Lung (tissue), 12 donors: Measurements from ENCODE around the gene MFAP2. TPM values are rescaled to one million over a fixed set of nuclear protein-coding genes. Genes with fewer than 3 reads are reported as not detected.

Experiments
- ATAC-seq: fragments of 200-7000 bp; cut with Tn5 transposase; one replicate; pipeline ENCODE4 v1.9.1; 2020; ENCODE audit warnings: moderate number of reproducible peaks; ENCODE audit not compliant: insufficient read depth, low FRiP score
- DNase-seq, 3 donors: peaks; one replicate each; pipeline ENCODE4 v3.0.0-alpha.2; 2013 to 2017
- H3K27ac ChIP-seq, 2 donors: one replicate each; pipeline ENCODE4 v1.5.1; 2013; ENCODE audit warnings: mild to moderate bottlenecking in 2 of 2, moderate library complexity in 2 of 2, control low read depth in 1 of 2, inconsistent platforms in 1 of 2, low read depth in 1 of 2, low read length in 1 of 2
- H3K27me3 ChIP-seq, 3 donors: one replicate each; pipeline ENCODE4 v1.5.1; 2013; ENCODE audit warnings: low read length in 2 of 3; ENCODE audit not compliant: control insufficient read depth in 3 of 3, insufficient read depth in 3 of 3
- H3K36me3 ChIP-seq, 4 donors: one replicate each; pipeline ENCODE4 v1.5.1; 2013; ENCODE audit warnings: low read length in 4 of 4, mild to moderate bottlenecking in 1 of 4, moderate library complexity in 1 of 4; ENCODE audit not compliant: control insufficient read depth in 4 of 4, insufficient read depth in 4 of 4
- H3K4me1 ChIP-seq, 5 donors: one replicate each; pipeline ENCODE4 v1.5.1; 2013; ENCODE audit warnings: low read length in 5 of 5, mild to moderate bottlenecking in 2 of 5, moderate library complexity in 1 of 5; ENCODE audit not compliant: control insufficient read depth in 5 of 5, insufficient read depth in 5 of 5
- H3K4me3 ChIP-seq: one replicate; pipeline ENCODE4 v1.5.1; 2013; ENCODE audit warnings: mild to moderate bottlenecking, control low read depth, moderate library complexity
- H3K9ac ChIP-seq, 2 donors: one replicate each; pipeline ENCODE4 v1.5.1; 2013; ENCODE audit warnings: low read length in 2 of 2, control low read depth in 1 of 2; ENCODE audit not compliant: insufficient read depth in 1 of 2
- H3K9me3 ChIP-seq, 4 donors: one replicate each; pipeline ENCODE4 v1.5.1; 2013; ENCODE audit warnings: low read length in 3 of 4, mild to moderate bottlenecking in 1 of 4, moderate library complexity in 1 of 4; ENCODE audit not compliant: control insufficient read depth in 4 of 4, insufficient read depth in 3 of 4
- whole genome bisulfite sequencing, 2 donors: extraction: QIAGEN DNeasy Blood & Tissue Kit; methylation state at CpG; one replicate each; pipeline ENCODE4 v1.1.7; 2013; 5-methylcytosine and 5-hydroxymethylcytosine counted together
- polyA plus RNA-seq, 2 donors: library from polyadenylated mRNA; stranded (reverse); fragments of 200-250 nt; gene quantifications; one replicate each; pipeline ENCODE4 v1.2.1, GENCODE V29; 2013
- total RNA-seq, 2 donors: library from RNA; depleted of rRNA in 1 of 2; stranded (reverse); fragments of >200 nt in 1 of 2; gene quantifications; one replicate each; pipeline ENCODE4 v1.2.1, GENCODE V29; 2014 to 2021
- TF ChIP-seq, protein P1 (sequence below): IDR thresholded peaks from 2 replicates; pipeline ENCODE4 v1.5.1; 2012; ENCODE audit warnings: mild to moderate bottlenecking; ENCODE audit errors: control extremely low read depth, extremely low read depth
- donor health status: control.
- donor health status: control.
- donor health status: Bipolar disorder and iron deficiency.
- donor health status: healthy.
- donor health status: DM: yes; HTN: yes; CAD: no.

MFAP2 gene
- total and polyA plus RNA-seq, 4 donors = 7.4 to 28.5 (median 12.5) TPM

GRCh38 chr1:16973215-16973614 lies 7.2 kb downstream of the MFAP2 start:
- no peak overlapping the region for H3K9ac ChIP-seq
- no peaks in the 10 kb centered on the region for H3K27me3 ChIP-seq
- H3K36me3 ChIP-seq = peaks cover 0 to 24% (median 8%) of the 10 kb centered on the region in 4 donors
- no peaks in the 10 kb centered on the region for H3K9me3 ChIP-seq
- DNase-seq (no peak), ATAC-seq (no peak)
- H3K4me3 ChIP-seq = no peak overlapping the region
- 79 to 88% methylated on average over 9 of the region's 9 CpGs for WGBS, 2 donors
- H3K27ac ChIP-seq = no peak overlapping the region
- peaks cover 0 to 20% (median 4%) of the 10 kb centered on the region in 5 donors for H3K4me1 ChIP-seq
- TF ChIP-seq, protein P1, sequence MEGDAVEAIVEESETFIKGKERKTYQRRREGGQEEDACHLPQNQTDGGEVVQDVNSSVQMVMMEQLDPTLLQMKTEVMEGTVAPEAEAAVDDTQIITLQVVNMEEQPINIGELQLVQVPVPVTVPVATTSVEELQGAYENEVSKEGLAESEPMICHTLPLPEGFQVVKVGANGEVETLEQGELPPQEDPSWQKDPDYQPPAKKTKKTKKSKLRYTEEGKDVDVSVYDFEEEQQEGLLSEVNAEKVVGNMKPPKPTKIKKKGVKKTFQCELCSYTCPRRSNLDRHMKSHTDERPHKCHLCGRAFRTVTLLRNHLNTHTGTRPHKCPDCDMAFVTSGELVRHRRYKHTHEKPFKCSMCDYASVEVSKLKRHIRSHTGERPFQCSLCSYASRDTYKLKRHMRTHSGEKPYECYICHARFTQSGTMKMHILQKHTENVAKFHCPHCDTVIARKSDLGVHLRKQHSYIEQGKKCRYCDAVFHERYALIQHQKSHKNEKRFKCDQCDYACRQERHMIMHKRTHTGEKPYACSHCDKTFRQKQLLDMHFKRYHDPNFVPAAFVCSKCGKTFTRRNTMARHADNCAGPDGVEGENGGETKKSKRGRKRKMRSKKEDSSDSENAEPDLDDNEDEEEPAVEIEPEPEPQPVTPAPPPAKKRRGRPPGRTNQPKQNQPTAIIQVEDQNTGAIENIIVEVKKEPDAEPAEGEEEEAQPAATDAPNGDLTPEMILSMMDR = no peak

DNA sequence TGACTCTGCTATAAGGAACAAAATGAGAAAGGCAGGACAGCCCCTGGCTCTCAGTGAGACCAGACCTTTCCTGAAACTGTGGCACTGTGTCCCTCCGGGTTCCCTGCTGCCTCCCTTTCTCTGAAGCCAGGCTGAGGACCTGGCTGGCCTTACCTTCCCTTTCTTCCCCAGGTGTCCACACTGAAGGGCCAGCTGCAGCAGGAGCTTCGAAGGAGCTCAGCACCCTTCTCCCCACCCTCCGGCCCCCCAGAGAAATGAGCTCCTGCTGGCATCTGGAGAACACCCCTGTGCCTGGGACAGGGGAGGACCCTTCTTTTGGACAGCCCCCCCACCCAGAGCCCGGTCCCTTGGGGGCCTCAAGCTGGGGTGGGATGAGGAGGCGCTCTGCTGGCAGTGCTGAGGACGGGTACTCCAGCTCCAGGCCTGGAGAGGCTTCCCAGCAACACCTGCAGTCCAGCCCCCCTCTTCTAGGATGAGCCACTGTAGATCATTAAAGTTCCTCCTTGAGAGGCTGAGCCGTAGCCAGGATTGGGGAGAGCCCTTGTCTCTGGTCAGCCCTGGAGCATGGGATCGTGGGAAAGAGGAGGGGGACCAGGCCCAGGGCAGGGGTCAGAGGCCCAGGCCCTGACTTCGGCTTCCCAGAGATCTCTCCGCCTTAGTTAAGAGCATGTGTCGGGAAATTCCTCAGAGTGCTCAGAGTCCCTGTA lies 8.1 kb downstream of the MFAP2 start:
- Histone ChIP-seq H3K4me3 (no peak overlapping the region), H3K9me3 (no peaks in the 10 kb centered on the region), H3K27me3 (no peaks in the 10 kb centered on the region), H3K36me3 (peaks cover 0 to 23% (median 10%) of the 10 kb centered on the region in 4 donors), H3K4me1 (peaks cover 0 to 24% (median 8%) of the 10 kb centered on the region in 5 donors), H3K9ac (no peak overlapping the region), H3K27ac (no peak overlapping the region)
- TF ChIP-seq, protein P1 = no peak
- ATAC-seq (no peak), DNase-seq (no peak)
- WGBS, 2 donors = 77 to 86% methylated on average over 10 to 11 of the region's 11 CpGs

GRCh38 chr1:16971341-16972188 lies 8.9 kb downstream of the MFAP2 start:
- H3K9ac ChIP-seq = no peak overlapping the region
- peak overlapping the region in 1 of 2 donors; percentile 16 for H3K27ac ChIP-seq
- no peaks in the 10 kb centered on the region for H3K9me3 ChIP-seq
- H3K27me3 ChIP-seq = no peaks in the 10 kb centered on the region
- H3K4me3 ChIP-seq = no peak overlapping the region
- 82 to 84% methylated on average over 28 of the region's 28 CpGs for WGBS, 2 donors
- H3K4me1 ChIP-seq = peaks cover 0 to 31% (median 10%) of the 10 kb centered on the region in 5 donors
- DNase-seq = peak; percentile 26 to 50 (median 39)
- TF ChIP-seq, protein P1 = no peak
- ATAC-seq = no peak
- H3K36me3 ChIP-seq = peaks cover 0 to 17% (median 10%) of the 10 kb centered on the region in 4 donors
